ENCODE data around the gene OS9.

GRCh38 chr12:57719777-57720605 is 26.1 kb downstream of the OS9 start:
- TF ChIP-seq POLR2A (IDR thresholded peaks at IDR 0.05; ENCODE audit: low read length) (no peak), CTCF (IDR thresholded peaks at IDR 0.05) (no peak), MYC (IDR thresholded peaks at IDR 0.05; ENCODE audit: borderline replicate concordance, low read length) (no peak), JUN (IDR thresholded peaks at IDR 0.05) (no peak), KDM1A (IDR thresholded peaks at IDR 0.05; ENCODE audit: low read depth) (no peak), CBX2 (IDR thresholded peaks at IDR 0.05; ENCODE audit: borderline replicate concordance, low read depth) (no peak), BHLHE40 (IDR thresholded peaks at IDR 0.05; ENCODE audit: low read depth, low read length) (no peak), CHD4 (IDR thresholded peaks at IDR 0.05; ENCODE audit: borderline replicate concordance) (no peak), ZFP36 (IDR thresholded peaks at IDR 0.05; ENCODE audit: borderline replicate concordance, partially characterized antibody) (no peak), RCOR1 (IDR thresholded peaks at IDR 0.05; ENCODE audit: low read depth, low read length) (no peak), HDAC2 (IDR thresholded peaks at IDR 0.05) (no peak), RAD21 (conservative IDR thresholded peaks at IDR 0.05 in 1 of 2, IDR thresholded peaks at IDR 0.05 in 1 of 2) (no peak), RFX5 (IDR thresholded peaks at IDR 0.05) (no peak)
- TF ChIP-seq, protein P1, sequence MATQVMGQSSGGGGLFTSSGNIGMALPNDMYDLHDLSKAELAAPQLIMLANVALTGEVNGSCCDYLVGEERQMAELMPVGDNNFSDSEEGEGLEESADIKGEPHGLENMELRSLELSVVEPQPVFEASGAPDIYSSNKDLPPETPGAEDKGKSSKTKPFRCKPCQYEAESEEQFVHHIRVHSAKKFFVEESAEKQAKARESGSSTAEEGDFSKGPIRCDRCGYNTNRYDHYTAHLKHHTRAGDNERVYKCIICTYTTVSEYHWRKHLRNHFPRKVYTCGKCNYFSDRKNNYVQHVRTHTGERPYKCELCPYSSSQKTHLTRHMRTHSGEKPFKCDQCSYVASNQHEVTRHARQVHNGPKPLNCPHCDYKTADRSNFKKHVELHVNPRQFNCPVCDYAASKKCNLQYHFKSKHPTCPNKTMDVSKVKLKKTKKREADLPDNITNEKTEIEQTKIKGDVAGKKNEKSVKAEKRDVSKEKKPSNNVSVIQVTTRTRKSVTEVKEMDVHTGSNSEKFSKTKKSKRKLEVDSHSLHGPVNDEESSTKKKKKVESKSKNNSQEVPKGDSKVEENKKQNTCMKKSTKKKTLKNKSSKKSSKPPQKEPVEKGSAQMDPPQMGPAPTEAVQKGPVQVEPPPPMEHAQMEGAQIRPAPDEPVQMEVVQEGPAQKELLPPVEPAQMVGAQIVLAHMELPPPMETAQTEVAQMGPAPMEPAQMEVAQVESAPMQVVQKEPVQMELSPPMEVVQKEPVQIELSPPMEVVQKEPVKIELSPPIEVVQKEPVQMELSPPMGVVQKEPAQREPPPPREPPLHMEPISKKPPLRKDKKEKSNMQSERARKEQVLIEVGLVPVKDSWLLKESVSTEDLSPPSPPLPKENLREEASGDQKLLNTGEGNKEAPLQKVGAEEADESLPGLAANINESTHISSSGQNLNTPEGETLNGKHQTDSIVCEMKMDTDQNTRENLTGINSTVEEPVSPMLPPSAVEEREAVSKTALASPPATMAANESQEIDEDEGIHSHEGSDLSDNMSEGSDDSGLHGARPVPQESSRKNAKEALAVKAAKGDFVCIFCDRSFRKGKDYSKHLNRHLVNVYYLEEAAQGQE (IDR thresholded peaks at IDR 0.05): no peak

Data from A549 (cell line).